ENCODE results near the gene IL17B.

GRCh38 chr5:149416987-149417710 is 38.1 kb upstream of the IL17B start:
- TF ChIP-seq CTCF (IDR thresholded peaks at IDR 0.05), result no peak
- TF ChIP-seq POLR2A (IDR thresholded peaks at IDR 0.05), result no peak

All from heart left ventricle (tissue), 13 donors.